ENCODE data around the gene TMEM269.
"Not testable (repeated sequence)": the region's sequence is repeated elsewhere in the genome, so short reads cannot be mapped to it uniquely, and the experiment has no call there.

Gene TMEM269

DNA sequence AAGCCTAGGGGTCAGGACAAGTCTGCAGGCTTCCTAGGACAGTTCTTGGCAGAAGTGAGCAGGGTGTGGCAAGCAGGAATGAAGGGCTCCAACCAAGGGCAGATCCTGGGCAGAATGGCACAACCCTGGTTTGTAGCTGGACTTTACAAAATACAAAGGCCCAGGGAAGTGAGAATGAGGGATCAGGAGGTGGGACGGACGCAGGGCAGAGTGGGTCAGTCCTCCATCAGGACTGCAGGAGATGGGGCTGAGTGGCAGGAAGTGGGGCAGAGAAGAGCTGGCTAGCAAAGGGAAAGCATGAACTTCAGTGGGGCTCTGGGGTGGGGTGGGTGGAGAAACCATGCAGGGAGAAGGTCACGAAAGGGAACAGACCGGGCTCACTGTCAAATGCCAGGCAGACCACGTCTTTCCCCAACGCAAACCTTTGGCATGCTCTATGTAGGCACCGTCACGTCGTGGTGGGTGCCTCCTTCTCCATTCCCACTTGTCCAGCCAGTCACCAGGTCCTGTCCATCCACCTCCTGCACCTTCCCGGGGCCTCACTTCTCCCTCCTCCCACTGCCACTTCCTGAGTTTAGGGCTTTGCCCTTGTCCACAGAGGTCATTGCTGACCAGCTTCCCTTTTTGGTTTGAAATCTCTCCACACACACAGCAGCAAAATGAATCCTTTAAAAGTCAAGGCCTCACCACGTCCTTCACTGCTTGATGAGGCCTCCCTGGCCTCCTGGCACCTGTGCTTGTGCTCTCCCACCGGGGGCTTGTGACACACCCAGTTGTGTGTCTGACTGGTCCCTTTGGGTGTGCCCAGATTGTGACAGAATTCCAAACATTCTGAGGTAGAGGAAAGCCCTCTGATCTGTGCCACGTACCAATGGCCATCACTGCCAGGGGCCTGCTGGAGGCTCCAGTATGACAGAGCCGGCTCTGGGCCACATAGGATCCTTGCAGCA, 36.1 kb upstream of the TMEM269 start:
- no peak for DNase-seq

DNA sequence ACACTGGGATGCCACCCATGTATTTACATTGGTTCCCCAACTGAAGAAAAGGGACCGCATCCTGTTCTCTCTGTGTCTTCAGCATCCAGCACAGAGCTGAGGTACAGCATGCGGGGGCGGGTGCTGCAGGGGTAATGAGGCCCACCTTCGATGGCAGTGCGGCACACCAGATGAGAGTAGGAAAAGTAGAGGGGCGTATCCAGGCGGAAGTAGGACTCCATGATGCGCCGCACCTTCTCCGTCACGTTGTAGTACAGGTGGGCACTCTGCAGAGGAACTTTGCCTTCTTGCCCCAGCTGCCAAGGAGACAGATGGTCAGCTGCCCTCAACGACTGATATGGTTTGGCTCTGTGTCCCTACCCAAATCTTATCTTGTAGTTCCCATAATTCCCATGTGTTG, 34.8 kb upstream of the TMEM269 start:
- no peak for DNase-seq

- DNase-seq, result not testable (repeated sequence)
Measured at GRCh38 chr1:42751511-42752070, 33.2 kb upstream of the TMEM269 start.

DNA sequence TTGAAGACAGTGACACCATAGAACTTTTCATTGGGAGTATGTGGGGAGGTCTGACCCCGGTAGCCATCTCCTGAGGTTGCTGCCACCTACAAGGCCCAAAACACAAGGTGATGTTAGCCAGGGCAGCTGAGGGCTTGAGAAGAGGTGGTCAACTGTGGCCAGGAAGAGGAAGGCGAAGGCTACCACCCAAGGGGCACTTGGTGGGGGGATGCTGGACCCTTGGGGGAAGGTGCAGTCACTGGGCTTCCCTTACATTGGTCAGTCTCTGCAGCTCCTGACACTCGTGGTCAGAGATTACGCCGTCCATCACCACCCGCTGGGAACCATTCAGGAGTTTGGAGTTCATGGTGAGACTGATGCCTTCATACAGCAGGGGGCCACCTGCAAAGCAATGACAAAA, 32.5 kb upstream of the TMEM269 start:
- no peak for DNase-seq

GRCh38 chr1:42753070-42753469, 31.7 kb upstream of the TMEM269 start:
- DNase-seq, result no peak

- no peak for DNase-seq
Measured at GRCh38 chr1:42756956-42757891, 27.6 kb upstream of the TMEM269 start.

DNA sequence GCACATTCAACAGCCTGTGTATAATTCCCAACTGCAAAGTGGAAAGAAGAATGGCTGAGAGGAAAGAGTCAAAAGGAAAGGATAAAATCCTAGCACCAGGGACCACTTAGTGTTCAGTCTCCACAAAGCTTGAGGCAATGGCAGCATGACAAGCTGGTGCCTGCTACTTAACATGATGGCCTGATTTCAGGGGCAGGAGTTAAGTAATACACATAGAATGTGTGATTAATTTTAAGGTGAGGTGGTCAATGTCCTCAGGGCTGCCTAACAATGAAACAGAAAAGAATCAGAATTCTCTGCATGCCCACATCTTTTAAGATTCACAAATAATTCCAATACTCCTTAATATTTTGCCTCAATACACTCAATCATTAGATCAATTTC, 26.9 kb upstream of the TMEM269 start:
- DNase-seq, result no peak

DNA sequence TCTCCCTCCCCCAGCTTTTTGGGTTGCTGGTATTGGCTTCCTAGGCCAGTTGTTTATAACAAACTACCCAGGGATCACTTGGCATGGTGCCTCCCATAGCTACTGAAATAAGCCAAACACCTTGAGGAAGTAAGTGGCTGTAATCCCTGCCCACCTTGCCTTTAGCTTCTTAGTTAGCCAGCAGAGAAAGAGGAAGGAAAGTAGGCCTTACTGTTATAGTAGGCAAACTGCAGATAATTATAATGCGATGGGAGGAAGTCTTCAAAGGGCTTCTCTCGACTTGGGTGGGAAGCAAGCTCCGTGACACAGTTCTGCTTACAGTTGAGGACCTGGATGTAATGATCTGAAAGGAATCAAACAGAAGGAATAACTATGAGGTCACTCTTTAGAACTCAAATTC, 26.1 kb upstream of the TMEM269 start:
- DNase-seq, result no peak

- no peak for DNase-seq
Measured at GRCh38 chr1:42759114-42759513, 25.7 kb upstream of the TMEM269 start.

GRCh38 chr1:42761567-42761966, 23.2 kb upstream of the TMEM269 start:
- no peak for DNase-seq

GRCh38 chr1:42762269-42762668, 22.5 kb upstream of the TMEM269 start:
- DNase-seq, result no peak

DNA sequence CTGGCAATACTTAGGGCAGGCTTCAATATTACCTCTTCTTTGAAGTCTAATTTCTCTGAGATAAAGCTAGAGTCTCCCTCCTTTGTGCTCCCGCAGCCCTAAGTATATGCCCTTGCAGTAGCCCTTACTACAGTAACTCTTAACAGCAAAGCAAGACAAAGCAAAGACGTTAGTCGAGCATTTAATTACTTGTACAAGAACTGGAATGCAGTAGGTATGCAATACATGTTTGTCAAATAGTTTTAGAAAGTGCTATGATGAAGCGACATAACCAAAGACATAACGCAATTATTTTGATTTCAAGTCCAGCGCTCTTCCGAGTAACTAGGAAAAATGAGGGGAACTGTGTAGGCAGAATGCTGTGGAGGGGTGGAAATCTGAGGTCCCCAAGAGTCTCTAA, 19.5 kb upstream of the TMEM269 start:
- DNase-seq, result no peak

- peak; percentile 70 for DNase-seq
Measured at GRCh38 chr1:42765832-42766740, 18.7 kb upstream of the TMEM269 start.

DNA sequence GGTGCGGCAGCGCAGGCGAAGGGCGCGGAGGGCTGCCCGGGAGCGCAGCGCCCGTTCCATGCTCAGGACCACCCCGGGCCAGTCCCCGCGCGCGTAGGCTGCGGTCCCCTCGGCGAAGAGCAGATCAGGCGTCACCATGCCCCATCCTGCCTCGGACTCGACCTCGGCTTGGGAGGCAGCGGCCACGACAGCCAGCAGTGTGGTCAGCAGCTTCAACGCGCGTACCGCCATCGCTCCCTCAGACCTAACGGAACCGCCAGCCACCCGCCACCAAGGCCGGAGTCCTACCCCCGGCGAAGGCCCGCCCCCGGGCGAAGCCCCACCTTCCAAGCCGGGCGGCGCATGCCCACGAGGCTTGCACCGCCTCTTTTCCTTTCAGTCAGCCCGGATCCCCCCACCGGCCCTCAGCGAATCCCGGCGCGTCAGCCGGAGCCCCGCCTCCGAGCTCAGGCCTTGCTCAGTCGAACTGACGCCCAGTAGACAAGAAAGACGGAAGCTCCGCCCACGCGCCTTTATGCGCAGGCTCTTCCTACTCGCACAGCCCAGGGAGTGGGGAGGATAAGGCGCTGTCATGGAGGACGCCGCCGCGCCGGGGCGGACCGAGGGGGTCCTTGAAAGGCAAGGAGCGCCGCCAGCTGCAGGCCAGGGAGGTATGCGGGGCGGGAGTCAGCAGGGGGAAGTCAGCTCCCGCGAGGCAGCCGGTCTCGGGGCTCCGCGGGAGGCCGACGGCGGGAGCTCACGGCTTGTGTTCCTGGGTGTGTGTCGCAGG, 17.9 kb upstream of the TMEM269 start, which contains the start of the genes C1orf50 and P3H1:
Gene C1orf50, plus strand, starts transcription at position 509 of the 769 bp plus-strand sequence. Its CDS starts 63 bp downstream, at position 572.
Gene P3H1, minus strand, starts transcription at position 288 of the 769 bp plus-strand sequence. Its CDS starts 57 bp downstream, at position 231.
- peak; percentile 100 for DNase-seq

GRCh38 chr1:42767510-42768000, 17.2 kb upstream of the TMEM269 start:
- no peak for DNase-seq

- DNase-seq, result no peak
Measured at GRCh38 chr1:42768172-42768571, 16.6 kb upstream of the TMEM269 start.

- no peak for DNase-seq
Measured at GRCh38 chr1:42769811-42770210, 15.0 kb upstream of the TMEM269 start.

DNA sequence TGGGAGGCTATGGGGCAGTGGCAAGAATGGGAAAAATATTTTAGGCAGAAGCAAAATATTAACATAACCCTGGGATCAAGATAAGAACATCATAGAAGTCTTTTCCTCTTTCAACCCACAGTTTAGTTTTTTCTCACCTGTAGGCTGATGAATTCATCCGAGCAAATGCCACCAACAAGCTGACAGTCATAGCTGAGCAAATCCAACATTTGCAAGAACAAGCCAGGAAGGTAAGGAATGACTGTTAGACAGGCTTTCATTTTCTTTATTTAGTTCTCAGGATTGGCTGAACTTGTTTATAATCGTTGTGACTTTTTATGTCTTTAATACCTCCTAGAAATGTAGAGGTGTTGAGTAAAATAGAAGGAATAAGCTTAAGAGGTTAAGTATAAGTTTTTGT, 11.4 kb upstream of the TMEM269 start:
- no peak for DNase-seq

- no peak for DNase-seq
Measured at GRCh38 chr1:42774928-42775526, 9.8 kb upstream of the TMEM269 start.

DNA sequence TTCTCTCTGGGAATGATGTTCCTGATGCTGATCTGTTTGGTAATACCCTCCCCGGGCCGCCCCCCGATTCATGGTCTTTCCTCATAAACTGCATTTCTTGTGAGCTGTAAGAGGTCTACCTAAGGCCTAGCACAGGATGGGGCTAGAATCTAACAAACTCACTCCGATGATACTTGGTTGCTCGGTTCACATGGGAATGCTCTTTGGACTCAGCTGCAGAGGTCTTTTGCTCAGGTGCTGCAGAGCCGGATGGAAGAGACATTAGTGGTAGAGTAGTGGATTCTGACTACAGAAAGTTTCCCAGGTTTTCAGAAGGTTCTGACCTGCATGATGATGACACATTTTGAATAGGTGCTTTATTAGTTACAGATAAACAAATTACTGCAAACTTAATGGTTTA, 8.3 kb upstream of the TMEM269 start:
- DNase-seq, result no peak

DNA sequence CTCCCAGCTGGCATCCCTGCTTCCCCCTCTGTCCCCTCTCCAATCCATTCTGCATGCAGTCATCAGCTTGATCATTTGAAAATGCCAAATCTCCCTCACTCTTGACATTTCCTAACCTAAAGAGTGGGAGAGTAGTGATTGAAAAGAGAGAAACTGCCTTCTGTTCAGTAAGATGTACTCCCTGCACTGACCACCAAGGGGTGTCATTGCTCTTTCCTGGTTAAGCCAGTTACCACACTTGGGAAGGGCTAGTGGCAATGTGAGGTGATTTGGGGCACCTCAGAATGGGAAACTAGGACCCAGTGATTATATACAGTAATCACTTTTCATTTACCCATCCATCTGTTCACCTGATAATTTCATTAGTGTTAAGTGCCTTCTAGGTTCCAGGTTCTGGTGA, 6.9 kb upstream of the TMEM269 start:
- peak; percentile 45 for DNase-seq

Measured in activated CD4-positive, alpha-beta T cell treated with anti-CD3 and anti-CD28 coated beads for 48 hours (primary cell).